Erythroblast (primary cell): ENCODE results near the gene TBC1D20.

ENCODE experiments used
- GATA1 ChIP-seq: IDR thresholded peaks from 2 replicates; pipeline ENCODE4 v1.6.1; 2011; ENCODE audit warnings: low read depth, mild to moderate bottlenecking, control low read depth, low read length, moderate library complexity
- POLR2A ChIP-seq: IDR thresholded peaks from 2 replicates; pipeline ENCODE4 v1.6.1; 2011; ENCODE audit warnings: mild to moderate bottlenecking, low read length

- no peak for TF ChIP-seq POLR2A
- no peak for TF ChIP-seq GATA1
These were observed 21.7 kb downstream of the TBC1D20 start for GRCh38 chr20:440636-441035.
